Endothelial cell of umbilical vein (primary cell): ENCODE results near the gene FARP1. TPM values are rescaled to one million over a fixed set of nuclear protein-coding genes. Genes with fewer than 3 reads are reported as not detected.

Experiments
- BruUV-seq: library from RNA; stranded (reverse); fragments of 400-500 nt; replicated peaks from 2 replicates; lab custom pipeline; 2021; lab: Mats Ljungman, UMichigan
- CTCF ChIA-PET: fragments of 300-600, 350-600 bp; sonication (Branson Sonifier 250); formaldehyde crosslinking; loops from one replicate; lab custom pipeline; 2021; ENCODE audit warnings: antibody characterized with exemption, inconsistent platforms; lab: Charles Lee
- POLR2A ChIA-PET: fragments of 300-600, 350-600 bp; sonication (Branson Sonifier 250); formaldehyde crosslinking; loops from one replicate; lab custom pipeline; 2021; ENCODE audit warnings: antibody characterized with exemption, inconsistent platforms; lab: Charles Lee
- DNase-seq: peaks from one replicate; pipeline ENCODE4 v3.0.0-alpha.2; 2011; ENCODE audit warnings: low read depth, low spot score
- FAIRE-seq: peaks from 2 replicates; lab custom pipeline; 2011; peaks lifted over from hg19 to GRCh38; lab: Jason Lieb, UNC
- H2AFZ ChIP-seq: 2 replicates; pipeline ENCODE4 v1.6.0; 2012; ENCODE audit warnings: low read depth, low read length, control low read depth, inconsistent platforms
- H3K27ac ChIP-seq: 2 replicates; pipeline ENCODE4 v1.5.1; 2011; ENCODE audit warnings: low read depth, mild to moderate bottlenecking, control low read depth, low read length, moderate library complexity; ENCODE audit not compliant: insufficient read depth
- H3K27me3 ChIP-seq, 2 experiments: 2 replicates each; pipeline versions ENCODE4 v1.6.0 to v1.6.1; 2011; ENCODE audit warnings: low read length in 2 of 2, mixed read lengths in 1 of 2; ENCODE audit not compliant: control insufficient read depth in 2 of 2, insufficient read depth in 2 of 2
- H3K36me3 ChIP-seq, 2 experiments: 2 replicates in 1 of 2; 3 replicates in 1 of 2; pipeline ENCODE4 v1.5.1; 2011; ENCODE audit warnings: low read length in 2 of 2, mild to moderate bottlenecking in 1 of 2, moderate library complexity in 1 of 2; ENCODE audit not compliant: control insufficient read depth in 2 of 2, insufficient read depth in 2 of 2; ENCODE audit errors: extremely low read depth in 1 of 2
- H3K4me1 ChIP-seq: 3 replicates; pipeline ENCODE4 v1.5.1; 2011; ENCODE audit warnings: mild to moderate bottlenecking, low read length; ENCODE audit not compliant: control insufficient read depth, insufficient read depth; ENCODE audit errors: extremely low read depth
- H3K4me2 ChIP-seq: 2 replicates; pipeline ENCODE4 v1.6.1; 2011; ENCODE audit warnings: low read length, control low read depth, mixed read lengths; ENCODE audit not compliant: insufficient read depth
- H3K4me3 ChIP-seq, 3 experiments: fragments of 200-600 bp in 1 of 3; sonication (generic), shearing (Covaris generic) in 1 of 3; replicated peaks in 1 of 3; 2 replicates each; pipeline ENCODE4 v1.5.1; 2011 to 2016; ENCODE audit warnings: control low read depth in 3 of 3, low read length in 3 of 3, mild to moderate bottlenecking in 2 of 3, inconsistent platforms in 1 of 3, low read depth in 1 of 3, moderate library complexity in 1 of 3; ENCODE audit not compliant: insufficient read depth in 1 of 3
- H3K79me2 ChIP-seq: 2 replicates; pipeline ENCODE4 v1.6.0; 2012; ENCODE audit warnings: low read length, inconsistent platforms; ENCODE audit not compliant: control insufficient read depth, insufficient read depth
- H3K9ac ChIP-seq: replicated peaks from 2 replicates; pipeline ENCODE3; 2011; ENCODE audit warnings: low read length, control low read depth; ENCODE audit not compliant: insufficient read depth; ENCODE audit errors: extremely low read depth
- H3K9me1 ChIP-seq: replicated peaks from 3 replicates; pipeline ENCODE4 v1.6.0; 2011; ENCODE audit warnings: mild to moderate bottlenecking, low read length; ENCODE audit not compliant: control insufficient read depth, insufficient read depth; ENCODE audit errors: extremely low read depth
- H3K9me3 ChIP-seq: replicated peaks from 2 replicates; pipeline ENCODE4 v1.5.1; 2012; ENCODE audit warnings: low read length, inconsistent platforms; ENCODE audit not compliant: control insufficient read depth, insufficient read depth
- H4K20me1 ChIP-seq: replicated peaks from 2 replicates; pipeline ENCODE3; 2011; ENCODE audit warnings: mild to moderate bottlenecking, low read length; ENCODE audit not compliant: control insufficient read depth, insufficient read depth; ENCODE audit errors: extremely low read depth
- EZH2 ChIP-seq: IDR thresholded peaks from 2 replicates; pipeline ENCODE4 v1.6.1; 2012; ENCODE audit warnings: borderline replicate concordance, low read depth, mild to moderate bottlenecking, moderate library complexity, low read length, inconsistent platforms; ENCODE audit not compliant: severe bottlenecking
- FOS ChIP-seq: IDR thresholded peaks from 2 replicates; pipeline ENCODE4 v1.6.1; 2011; ENCODE audit warnings: mild to moderate bottlenecking, low read length, moderate library complexity, borderline replicate concordance; ENCODE audit not compliant: insufficient read depth
- JUN ChIP-seq: IDR thresholded peaks from 2 replicates; pipeline ENCODE4 v1.6.1; 2011; ENCODE audit warnings: borderline replicate concordance, low read depth; ENCODE audit not compliant: insufficient read length, insufficient read depth
- MYC ChIP-seq: IDR thresholded peaks from one replicate; pipeline ENCODE4 v1.6.1; 2011; ENCODE audit warnings: mild to moderate bottlenecking, low read depth, low read length
- POLR2A ChIP-seq: IDR thresholded peaks from 2 replicates; pipeline ENCODE4 v1.6.1; 2012; ENCODE audit warnings: low read depth, mild to moderate bottlenecking, control low read depth, low read length
- POLR2AphosphoS5 ChIP-seq: IDR thresholded peaks from 2 replicates; pipeline ENCODE4 v1.6.1; 2012; ENCODE audit warnings: low read depth, mild to moderate bottlenecking, control low read depth, low read length, moderate library complexity; ENCODE audit not compliant: insufficient read depth
- dilution Hi-C: fragments of 300-500 bp; cut with MboI; formaldehyde crosslinking; loops from one replicate; pipeline ENCODE4 v1.15.0; 2019; ENCODE audit warnings: low sequenced_read_pairs; ENCODE audit not compliant: extremely low pct_ligation_motif_present
- intact Hi-C: fragments of 100-400 bp; cut with micrococcal nuclease; formaldehyde crosslinking; loops from one replicate; pipeline ENCODE4 v1.10.0; 2022
- polyA plus RNA-seq, 4 experiments: library from polyadenylated mRNA; depleted of rRNA in 3 of 4; stranded (reverse) in 3 of 4; unstranded in 1 of 4; fragments of >200 nt; gene quantifications; 2 replicates each; pipeline versions ENCODE4 v1.2.1 to v1.2.3, GENCODE V29; 2011 to 2012; ENCODE audit warnings: missing spikeins in 1 of 4
- total RNA-seq: library from RNA; stranded (reverse); gene quantifications from 2 replicates; pipeline ENCODE4 v1.2.3, GENCODE V29; 2021
- TF ChIP-seq, protein P1 (sequence below), 2 donors: IDR thresholded peaks; 1 replicate in 1 of 2; 2 replicates in 1 of 2; pipeline ENCODE4 v1.5.1; 2011; ENCODE audit warnings: low read length in 2 of 2, mild to moderate bottlenecking in 2 of 2, moderate library complexity in 2 of 2, control low read depth in 1 of 2, inconsistent platforms in 1 of 2, low read depth in 1 of 2; ENCODE audit not compliant: insufficient read depth in 1 of 2; ENCODE audit errors: extremely low read depth in 1 of 2
- TF ChIP-seq, protein P2 (sequence below): IDR thresholded peaks from 2 replicates; pipeline ENCODE4 v1.6.1; 2011; ENCODE audit not compliant: insufficient read depth, insufficient read length

Gene FARP1
- total and polyA plus RNA-seq, 2 donors (not counting 3 experiments of a cell fraction or from before 2014, with no cell fraction given): 19.0 to 77.7 TPM

DNA sequence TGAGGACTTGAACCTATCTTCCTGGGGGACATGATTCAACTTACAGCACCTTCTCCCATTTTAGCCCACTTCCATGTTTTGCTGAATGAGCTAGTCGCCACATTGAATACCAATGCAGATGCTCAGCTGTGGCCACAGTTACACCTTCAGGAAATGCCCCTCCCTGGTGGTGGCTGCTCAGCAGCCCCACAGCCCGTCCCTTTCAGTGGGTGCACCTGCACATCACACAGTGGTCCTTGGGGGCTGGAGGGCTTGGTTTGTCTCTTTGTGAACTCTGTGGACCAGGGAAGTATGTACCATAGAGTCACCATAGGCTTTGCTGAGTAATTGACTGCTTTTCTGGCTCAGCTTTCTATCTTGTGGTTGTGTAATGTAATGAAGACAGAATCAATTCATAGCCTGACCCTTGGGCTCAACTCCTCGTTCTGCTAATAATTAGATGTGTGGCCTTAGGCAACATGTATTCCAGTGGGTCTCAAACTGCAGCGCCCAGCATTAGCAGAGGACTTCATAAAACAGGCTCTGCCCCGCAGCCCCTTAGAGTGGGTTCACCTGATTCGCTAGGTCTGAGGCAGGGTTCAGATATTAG, 48.1 kb upstream of the FARP1 start:
- Histone ChIP-seq H3K9ac (no peak overlapping the region), H3K4me2 (no peak overlapping the region), H4K20me1 (no peaks in the 10 kb centered on the region), H2AFZ (no peak overlapping the region), H3K9me1 (no peaks in the 10 kb centered on the region), H3K36me3 (no peaks in the 10 kb centered on the region), H3K4me3 (no peak overlapping the region), H3K27me3 (no peaks in the 10 kb centered on the region), H3K79me2 (no peaks in the 10 kb centered on the region), H3K27ac (no peak overlapping the region), H3K9me3 (no peaks in the 10 kb centered on the region), H3K4me1 (no peaks in the 10 kb centered on the region)
- dilution Hi-C loops (no loop called here), intact Hi-C loops (no loop called here)
- ChIA-PET POLR2A (no interaction called here), CTCF (no interaction called here)
- DNase-seq: no peak
- TF ChIP-seq FOS (no peak), JUN (no peak), EZH2 (no peak), POLR2A (no peak), MYC (no peak), POLR2AphosphoS5 (no peak)
- TF ChIP-seq, protein P1, sequence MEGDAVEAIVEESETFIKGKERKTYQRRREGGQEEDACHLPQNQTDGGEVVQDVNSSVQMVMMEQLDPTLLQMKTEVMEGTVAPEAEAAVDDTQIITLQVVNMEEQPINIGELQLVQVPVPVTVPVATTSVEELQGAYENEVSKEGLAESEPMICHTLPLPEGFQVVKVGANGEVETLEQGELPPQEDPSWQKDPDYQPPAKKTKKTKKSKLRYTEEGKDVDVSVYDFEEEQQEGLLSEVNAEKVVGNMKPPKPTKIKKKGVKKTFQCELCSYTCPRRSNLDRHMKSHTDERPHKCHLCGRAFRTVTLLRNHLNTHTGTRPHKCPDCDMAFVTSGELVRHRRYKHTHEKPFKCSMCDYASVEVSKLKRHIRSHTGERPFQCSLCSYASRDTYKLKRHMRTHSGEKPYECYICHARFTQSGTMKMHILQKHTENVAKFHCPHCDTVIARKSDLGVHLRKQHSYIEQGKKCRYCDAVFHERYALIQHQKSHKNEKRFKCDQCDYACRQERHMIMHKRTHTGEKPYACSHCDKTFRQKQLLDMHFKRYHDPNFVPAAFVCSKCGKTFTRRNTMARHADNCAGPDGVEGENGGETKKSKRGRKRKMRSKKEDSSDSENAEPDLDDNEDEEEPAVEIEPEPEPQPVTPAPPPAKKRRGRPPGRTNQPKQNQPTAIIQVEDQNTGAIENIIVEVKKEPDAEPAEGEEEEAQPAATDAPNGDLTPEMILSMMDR (IDR thresholded peaks at IDR 0.05; ENCODE audit: extremely low read depth in 1 of 2, insufficient read depth in 1 of 2, low read depth in 1 of 2, low read length in 2 of 2): no peak
- TF ChIP-seq, protein P2, sequence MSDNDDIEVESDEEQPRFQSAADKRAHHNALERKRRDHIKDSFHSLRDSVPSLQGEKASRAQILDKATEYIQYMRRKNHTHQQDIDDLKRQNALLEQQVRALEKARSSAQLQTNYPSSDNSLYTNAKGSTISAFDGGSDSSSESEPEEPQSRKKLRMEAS: no peak
- no TSS peak for BruUV-seq
- FAIRE-seq: no peak
